Esophagus (tissue), 2 donors: Measurements from ENCODE around the gene CUBN. TPM values are rescaled to one million over a fixed set of nuclear protein-coding genes. Genes with fewer than 3 reads are reported as not detected.

Source experiments
- H3K27ac ChIP-seq, 2 donors: one replicate each; pipeline ENCODE4 v1.5.1; 2013; ENCODE audit warnings: low read depth in 2 of 2, mild to moderate bottlenecking in 2 of 2, inconsistent platforms in 1 of 2, low read length in 1 of 2, moderate library complexity in 1 of 2
- H3K27me3 ChIP-seq, 2 donors: one replicate each; pipeline ENCODE4 v1.6.1; 2013; ENCODE audit warnings: low read length in 2 of 2, control low read depth in 1 of 2, mild to moderate bottlenecking in 1 of 2; ENCODE audit not compliant: insufficient read depth in 2 of 2, control insufficient read depth in 1 of 2
- H3K36me3 ChIP-seq, 2 donors: one replicate each; pipeline ENCODE4 v1.6.1; 2013; ENCODE audit warnings: low read length in 1 of 2; ENCODE audit not compliant: control insufficient read depth in 2 of 2, insufficient read depth in 2 of 2
- H3K4me1 ChIP-seq, 2 donors: one replicate each; pipeline ENCODE4 v1.6.1; 2013; ENCODE audit warnings: low read length in 1 of 2; ENCODE audit not compliant: control insufficient read depth in 2 of 2, insufficient read depth in 2 of 2
- H3K4me3 ChIP-seq, 2 donors: one replicate each; pipeline ENCODE4 v1.5.1; 2013; ENCODE audit warnings: low read length in 2 of 2, mild to moderate bottlenecking in 2 of 2, low read depth in 1 of 2, moderate library complexity in 1 of 2
- H3K9me3 ChIP-seq, 2 donors: one replicate each; pipeline ENCODE4 v1.6.1; 2013; ENCODE audit warnings: mild to moderate bottlenecking in 2 of 2, low read depth in 1 of 2, low read length in 1 of 2, moderate library complexity in 1 of 2; ENCODE audit not compliant: control insufficient read depth in 2 of 2, insufficient read depth in 1 of 2
- WGBS, 2 donors: extraction: QIAGEN DNeasy Blood & Tissue Kit; methylation state at CpG; one replicate each; pipeline ENCODE4 v1.1.7; 2013; 5-methylcytosine and 5-hydroxymethylcytosine counted together
- polyA plus RNA-seq, 2 donors: library from polyadenylated mRNA; stranded (reverse); fragments of 200-250 nt; gene quantifications; one replicate each; pipeline ENCODE4 v1.2.3, GENCODE V29; 2013
- donor health status: healthy with polysubstance abuse.
- donor health status: Bipolar disorder and iron deficiency.

Gene CUBN
- polyA plus RNA-seq, 2 donors: 0.16 to 0.22 TPM

DNA sequence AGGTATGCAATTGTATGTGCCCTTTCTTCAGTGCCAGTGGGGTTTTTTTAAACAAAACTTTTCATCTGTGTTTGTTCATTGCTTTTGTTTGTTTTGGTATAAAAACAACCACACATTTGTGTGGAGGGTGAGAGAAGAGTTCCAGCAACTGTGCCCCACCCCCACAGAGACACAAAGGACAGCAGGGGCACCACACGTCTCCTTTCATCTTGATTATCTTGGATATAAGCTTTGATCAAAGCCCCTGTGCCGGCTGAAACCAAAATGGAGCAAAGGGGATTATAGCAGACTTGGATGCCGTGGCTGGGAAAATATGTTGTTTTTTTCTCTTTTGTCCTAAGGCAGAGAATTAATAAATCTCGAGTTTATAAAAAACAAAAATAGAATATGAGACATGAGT lies 200.5 kb downstream of the CUBN start:
- Histone ChIP-seq H3K4me1 (no peaks in the 10 kb centered on the region), H3K36me3 (no peaks in the 10 kb centered on the region), H3K9me3 (no peaks in the 10 kb centered on the region), H3K27ac (no peak overlapping the region), H3K4me3 (no peak overlapping the region), H3K27me3 (no peaks in the 10 kb centered on the region)
- 53 to 58% methylated on average over 4 of the region's 4 CpGs for WGBS, 2 donors

GRCh38 chr10:16927546-16927945 lies 202.1 kb downstream of the CUBN start:
- Histone ChIP-seq H3K9me3 (no peaks in the 10 kb centered on the region), H3K27me3 (no peaks in the 10 kb centered on the region), H3K27ac (no peak overlapping the region), H3K4me3 (no peak overlapping the region), H3K4me1 (no peaks in the 10 kb centered on the region), H3K36me3 (no peaks in the 10 kb centered on the region)
- 83 to 94% methylated on average over 4 of the region's 4 CpGs for WGBS, 2 donors

GRCh38 chr10:16923726-16924125 lies 205.9 kb downstream of the CUBN start:
- WGBS, 2 donors: 69 to 78% methylated on average over 3 of the region's 3 CpGs
- Histone ChIP-seq H3K4me3 (no peak overlapping the region), H3K9me3 (no peaks in the 10 kb centered on the region), H3K36me3 (no peaks in the 10 kb centered on the region), H3K27me3 (no peaks in the 10 kb centered on the region), H3K4me1 (no peaks in the 10 kb centered on the region), H3K27ac (no peak overlapping the region)

DNA sequence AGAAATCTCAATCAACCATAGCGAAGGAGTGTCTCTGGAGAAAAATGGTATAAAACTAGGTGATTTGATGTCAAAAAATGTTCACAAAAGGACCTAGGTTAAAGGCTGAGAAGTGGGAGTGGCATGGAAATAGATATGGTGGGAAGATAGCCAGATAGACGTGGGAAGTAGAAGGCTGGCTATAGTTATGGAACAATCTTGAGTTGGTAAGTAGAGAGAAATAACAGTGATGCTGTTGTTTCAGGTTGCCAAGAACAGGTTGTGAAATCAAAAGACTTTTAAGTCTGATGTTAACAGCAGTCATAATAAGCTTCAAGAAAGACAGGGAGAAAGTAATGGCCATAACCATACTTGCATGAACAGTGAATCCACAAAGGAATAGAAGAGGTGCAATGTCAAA lies 206.3 kb downstream of the CUBN start:
- H3K9me3 ChIP-seq: no peaks in the 10 kb centered on the region
- no peak overlapping the region for H3K4me3 ChIP-seq
- 38 to 44% methylated on average over 2 of the region's 2 CpGs for WGBS, 2 donors
- H3K4me1 ChIP-seq: no peaks in the 10 kb centered on the region
- H3K27me3 ChIP-seq: no peaks in the 10 kb centered on the region
- H3K36me3 ChIP-seq: no peaks in the 10 kb centered on the region
- H3K27ac ChIP-seq: no peak overlapping the region

- H3K36me3 ChIP-seq: no peaks in the 10 kb centered on the region
- H3K4me1 ChIP-seq: no peaks in the 10 kb centered on the region
- no peaks in the 10 kb centered on the region for H3K9me3 ChIP-seq
- 57 to 70% methylated on average over 9 of the region's 9 CpGs for WGBS, 2 donors
- no peak overlapping the region for H3K4me3 ChIP-seq
- H3K27me3 ChIP-seq: no peaks in the 10 kb centered on the region
- no peak overlapping the region for H3K27ac ChIP-seq
Measured at GRCh38 chr10:16919121-16919982, 210.3 kb downstream of the CUBN start.

DNA sequence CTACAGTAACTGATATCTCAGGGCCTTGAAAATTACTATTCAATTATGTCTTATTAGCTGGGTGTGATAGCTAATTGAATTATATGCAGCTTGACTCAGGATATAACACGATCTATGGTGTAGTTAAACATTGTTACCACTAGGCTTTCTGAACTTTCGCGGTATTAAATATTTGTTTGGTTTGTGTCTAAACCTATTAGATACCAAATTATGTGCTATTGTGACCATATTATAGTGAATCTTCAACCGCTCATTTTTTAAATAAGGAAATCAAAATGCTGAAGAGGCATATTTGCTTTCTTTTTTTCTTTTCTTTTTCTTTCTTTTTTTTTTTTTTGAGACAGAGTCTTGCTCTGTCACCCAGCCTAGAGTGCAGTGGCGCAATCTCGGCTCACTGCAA lies 213.1 kb downstream of the CUBN start:
- Histone ChIP-seq H3K4me3 (no peak overlapping the region), H3K27me3 (no peaks in the 10 kb centered on the region), H3K4me1 (no peaks in the 10 kb centered on the region), H3K9me3 (no peaks in the 10 kb centered on the region), H3K36me3 (no peaks in the 10 kb centered on the region), H3K27ac (no peak overlapping the region)
- 85 to 98% methylated on average over 6 of the region's 6 CpGs for WGBS, 2 donors

DNA sequence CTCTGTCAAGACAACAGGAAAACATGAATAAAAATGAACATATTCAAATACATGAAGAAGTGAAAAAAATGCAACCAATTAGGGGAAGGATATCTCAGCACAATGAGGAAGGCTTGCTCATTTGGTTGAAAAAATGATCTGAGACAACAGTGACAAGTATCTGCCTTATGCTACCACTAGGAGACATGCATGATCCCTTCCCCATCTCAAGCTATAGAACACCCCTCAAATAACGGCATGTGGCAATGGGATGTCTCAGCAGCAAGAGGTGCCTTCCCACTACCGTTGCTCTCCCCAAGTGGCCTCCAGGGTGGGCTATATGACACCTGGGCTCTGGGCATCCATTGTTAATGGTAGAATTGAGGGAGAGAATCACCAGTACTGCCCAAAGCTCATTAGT lies 214.3 kb downstream of the CUBN start:
- H3K36me3 ChIP-seq: no peaks in the 10 kb centered on the region
- no peaks in the 10 kb centered on the region for H3K27me3 ChIP-seq
- 71 to 79% methylated on average over 2 of the region's 2 CpGs for WGBS, 2 donors
- no peaks in the 10 kb centered on the region for H3K4me1 ChIP-seq
- no peak overlapping the region for H3K4me3 ChIP-seq
- H3K27ac ChIP-seq: no peak overlapping the region
- no peaks in the 10 kb centered on the region for H3K9me3 ChIP-seq

DNA sequence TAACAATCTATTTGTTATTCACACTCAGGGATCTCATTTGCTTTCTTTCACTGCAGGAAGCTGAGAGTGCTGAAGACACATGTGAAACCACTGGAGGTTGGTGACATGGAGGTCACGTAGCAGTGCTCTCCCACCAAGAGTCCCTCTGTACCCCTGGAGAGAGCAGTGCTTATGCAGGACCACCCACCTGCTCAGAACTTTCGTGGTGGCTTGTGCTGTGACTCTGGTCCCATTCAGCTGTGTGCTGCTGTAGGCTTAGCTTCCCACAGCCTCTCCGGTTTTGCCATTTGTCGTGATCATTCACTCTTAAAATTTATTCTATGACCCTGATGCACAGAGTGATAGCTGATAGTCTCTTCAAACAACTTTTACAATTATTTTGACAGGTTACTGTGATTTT lies 216.3 kb downstream of the CUBN start:
- Histone ChIP-seq H3K4me1 (no peaks in the 10 kb centered on the region), H3K36me3 (no peaks in the 10 kb centered on the region), H3K4me3 (no peak overlapping the region), H3K27me3 (no peaks in the 10 kb centered on the region), H3K9me3 (no peaks in the 10 kb centered on the region), H3K27ac (no peak overlapping the region)
- WGBS, 2 donors: 80 to 86% methylated on average over 4 of the region's 4 CpGs

GRCh38 chr10:16910793-16911164 lies 218.8 kb downstream of the CUBN start:
- no peaks in the 10 kb centered on the region for H3K27me3 ChIP-seq
- H3K36me3 ChIP-seq: no peaks in the 10 kb centered on the region
- H3K27ac ChIP-seq: no peak overlapping the region
- no peaks in the 10 kb centered on the region for H3K4me1 ChIP-seq
- H3K4me3 ChIP-seq: no peak overlapping the region
- H3K9me3 ChIP-seq: no peaks in the 10 kb centered on the region
- WGBS, 2 donors: 74 to 75% methylated on average over 4 of the region's 4 CpGs
